GM18951 (cell line): ENCODE data around the gene FAR2.
"Not testable (repeated sequence)": the region's sequence is repeated elsewhere in the genome, so short reads cannot be mapped to it uniquely, and the experiment has no call there.

ENCODE experiments used
- POLR2A ChIP-seq: IDR thresholded peaks from 4 replicates; pipeline ENCODE4 v1.6.1; 2011; ENCODE audit warnings: mild to moderate bottlenecking; ENCODE audit not compliant: insufficient read length, insufficient read depth; ENCODE audit errors: extremely low read depth
- in situ Hi-C: fragments of 300-500 bp; cut with MboI; formaldehyde crosslinking; loops from one replicate; pipeline ENCODE4 v1.12.0; 2022; ENCODE audit warnings: low sequenced_read_pairs, mixed read lengths, inconsistent platforms; ENCODE audit not compliant: unreplicated experiment

The FAR2 gene

GRCh38 chr12:29333178-29333577, 184.1 kb downstream of the FAR2 start:
- TF ChIP-seq POLR2A: no peak
- in situ Hi-C loops: no loop called here

GRCh38 chr12:29334937-29335336, 185.9 kb downstream of the FAR2 start:
- in situ Hi-C loops: no loop called here

GRCh38 chr12:29337325-29337724, 188.2 kb downstream of the FAR2 start:
- TF ChIP-seq POLR2A: no peak
- in situ Hi-C loops: no loop called here

More at GRCh38 chr12:29334937-29335336, 185.9 kb downstream of the FAR2 start:
- no peak for TF ChIP-seq POLR2A

GRCh38 chr12:29343022-29343799, 194.1 kb downstream of the FAR2 start:
- TF ChIP-seq POLR2A: no peak
- in situ Hi-C loops: no loop called here

GRCh38 chr12:29346769-29347421, 197.8 kb downstream of the FAR2 start:
- in situ Hi-C loops: no loop called here
- TF ChIP-seq POLR2A: no peak

- in situ Hi-C loops: no loop called here
- TF ChIP-seq POLR2A: no peak
These were observed 201.0 kb downstream of the FAR2 start for GRCh38 chr12:29350080-29350479.

- in situ Hi-C loops: no loop called here
- no peak for TF ChIP-seq POLR2A
These were observed 205.9 kb downstream of the FAR2 start for GRCh38 chr12:29354954-29355353.

- no peak for TF ChIP-seq POLR2A
- in situ Hi-C loops: no loop called here
These were observed 216.0 kb downstream of the FAR2 start for GRCh38 chr12:29365091-29365490.

- in situ Hi-C loops: no loop called here
These were observed 224.9 kb downstream of the FAR2 start for GRCh38 chr12:29374012-29374411.

GRCh38 chr12:29374913-29375312, 225.8 kb downstream of the FAR2 start:
- in situ Hi-C loops: no loop called here
- no peak for TF ChIP-seq POLR2A

More at GRCh38 chr12:29374012-29374411, 224.9 kb downstream of the FAR2 start:
- TF ChIP-seq POLR2A: no peak

- in situ Hi-C loops: no loop called here
- no peak for TF ChIP-seq POLR2A
These were observed 227.0 kb downstream of the FAR2 start for GRCh38 chr12:29376118-29376517.

- in situ Hi-C loops: no loop called here
- TF ChIP-seq POLR2A: peak; percentile 68
These were observed 231.8 kb downstream of the FAR2 start, which contains the start of gene ERGIC2 for GRCh38 chr12:29380536-29381523. TSS of gene ERGIC2 (minus strand) at chr12:29381172. CDS start at chr12:29371633, 9,539 bp downstream.

GRCh38 chr12:29382251-29382650, 233.2 kb downstream of the FAR2 start:
- in situ Hi-C loops: no loop called here
- TF ChIP-seq POLR2A: no peak

- in situ Hi-C loops: not testable (repeated sequence)
These were observed 236.1 kb downstream of the FAR2 start for GRCh38 chr12:29385194-29385593.
